ENCODE measurements around the gene RNF175. TPM values are rescaled to one million over a fixed set of nuclear protein-coding genes. Genes with fewer than 3 reads are reported as not detected.

Gene RNF175
- total RNA-seq, 4 donors from 2014 or later = 0.39 to 0.63 TPM; not detected in 2

DNA sequence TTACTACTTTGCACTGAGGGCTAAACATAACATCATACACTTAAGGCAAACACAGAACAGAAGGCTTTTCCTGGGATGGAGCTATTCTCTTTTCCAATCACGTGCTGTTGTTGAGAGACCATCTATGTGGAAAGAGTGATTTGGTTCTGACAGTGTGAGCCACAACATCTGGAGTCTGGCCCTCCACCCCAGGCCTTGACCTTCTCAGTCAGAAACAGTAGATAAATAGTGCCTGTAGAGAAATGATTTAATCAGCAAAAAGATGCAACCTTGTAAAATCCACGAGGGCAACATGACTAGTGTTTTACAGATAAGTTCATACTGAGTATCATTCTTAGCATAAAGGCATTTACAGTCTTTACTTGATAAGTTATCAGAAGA is 39.9 kb upstream of the RNF175 start:
- peaks cover 0 to 3% (median 0%) of the 10 kb centered on the region in 4 donors for H3K4me1 ChIP-seq
- no peak overlapping the region for H3K4me3 ChIP-seq
- no peaks in the 10 kb centered on the region for H3K36me3 ChIP-seq
- no peak overlapping the region for H3K27ac ChIP-seq
- DNase-seq (ENCODE audit: low spot score in 2 of 2) = no peak
- WGBS, 2 donors = 24 to 25% methylated on average over 2 of the region's 2 CpGs
- TF ChIP-seq POLR2A (IDR thresholded peaks at IDR 0.05) = no peak
- TF ChIP-seq EP300 (IDR thresholded peaks at IDR 0.05) = no peak
- no peak for TF ChIP-seq CTCF (IDR thresholded peaks at IDR 0.05)
- H3K9me3 ChIP-seq = no peaks in the 10 kb centered on the region
- H3K27me3 ChIP-seq = peaks cover 0 to 3% of the 10 kb centered on the region in 2 donors

GRCh38 chr4:153798901-153799693 is 39.3 kb upstream of the RNF175 start:
- TF ChIP-seq CTCF (IDR thresholded peaks at IDR 0.05) = no peak
- TF ChIP-seq POLR2A (IDR thresholded peaks at IDR 0.05) = no peak
- TF ChIP-seq EP300 (IDR thresholded peaks at IDR 0.05) = no peak
- H3K27ac ChIP-seq = no peak overlapping the region

DNA sequence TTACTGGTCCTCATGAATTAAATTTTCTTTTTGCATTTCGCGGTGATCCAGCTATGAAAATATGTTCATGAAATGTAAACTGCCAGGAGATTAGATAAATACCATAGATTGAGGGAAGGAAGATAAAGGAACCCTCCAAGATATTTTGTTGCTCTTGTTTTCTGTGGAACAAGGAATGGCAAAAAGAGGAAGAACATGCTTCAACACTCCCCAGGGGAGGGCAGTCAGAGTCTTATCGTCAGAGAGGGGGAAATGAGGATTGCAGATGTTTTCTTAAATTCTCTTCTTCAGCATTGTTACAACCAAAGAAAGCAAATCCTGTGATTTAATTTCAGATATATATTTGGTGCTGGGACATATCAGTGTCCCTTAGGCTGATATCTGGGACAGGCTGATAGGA is 38.6 kb upstream of the RNF175 start:
- Histone ChIP-seq H3K9me3 (no peaks in the 10 kb centered on the region), H3K27ac (no peak overlapping the region)

More at GRCh38 chr4:153798901-153799693, 39.3 kb upstream of the RNF175 start:
- no peak for DNase-seq (ENCODE audit: low spot score in 2 of 2)
- no peaks in the 10 kb centered on the region for H3K9me3 ChIP-seq
- H3K27me3 ChIP-seq = peaks cover 0 to 8% of the 10 kb centered on the region in 2 donors
- no peak overlapping the region for H3K4me3 ChIP-seq
- H3K36me3 ChIP-seq = no peaks in the 10 kb centered on the region
- H3K4me1 ChIP-seq = peaks cover 0 to 3% (median 0%) of the 10 kb centered on the region in 4 donors
- WGBS, 2 donors = 46 to 54% methylated on average over 3 of the region's 3 CpGs

GRCh38 chr4:153794006-153794405 is 34.2 kb upstream of the RNF175 start:
- TF ChIP-seq EP300 (IDR thresholded peaks at IDR 0.05) (no peak), CTCF (IDR thresholded peaks at IDR 0.05) (no peak), POLR2A (IDR thresholded peaks at IDR 0.05) (no peak)
- no peak overlapping the region for H3K27ac ChIP-seq
- DNase-seq (ENCODE audit: low spot score in 2 of 2) = no peak
- no peaks in the 10 kb centered on the region for H3K9me3 ChIP-seq
- H3K27me3 ChIP-seq = peaks cover 0 to 52% of the 10 kb centered on the region in 2 donors
- H3K4me3 ChIP-seq = no peak overlapping the region
- H3K4me1 ChIP-seq = peaks cover 0 to 45% (median 21%) of the 10 kb centered on the region in 4 donors
- H3K36me3 ChIP-seq = no peaks in the 10 kb centered on the region
- WGBS, 2 donors = 68 to 81% methylated on average over 5 of the region's 5 CpGs

More for the DNA sequence above, 38.6 kb upstream of the RNF175 start:
- TF ChIP-seq CTCF (IDR thresholded peaks at IDR 0.05) = no peak
- TF ChIP-seq EP300 (IDR thresholded peaks at IDR 0.05) = no peak
- no peak for TF ChIP-seq POLR2A (IDR thresholded peaks at IDR 0.05)
- Histone ChIP-seq H3K4me3 (no peak overlapping the region), H3K27me3 (peaks cover 0 to 8% of the 10 kb centered on the region in 2 donors), H3K4me1 (peaks cover 0 to 3% (median 0%) of the 10 kb centered on the region in 4 donors), H3K36me3 (no peaks in the 10 kb centered on the region)
- no peak for DNase-seq (ENCODE audit: low spot score in 2 of 2)
- WGBS, 2 donors = 43 to 51% methylated on average over 3 of the region's 3 CpGs

GRCh38 chr4:153792618-153793247 is 32.9 kb upstream of the RNF175 start:
- H3K9me3 ChIP-seq = no peaks in the 10 kb centered on the region
- WGBS, 2 donors = 17 to 20% methylated on average over 39 of the region's 39 CpGs
- no peak for TF ChIP-seq POLR2A (IDR thresholded peaks at IDR 0.05)
- TF ChIP-seq EP300 (IDR thresholded peaks at IDR 0.05) = no peak
- TF ChIP-seq CTCF (IDR thresholded peaks at IDR 0.05) = no peak
- peaks cover 0 to 56% (median 27%) of the 10 kb centered on the region in 4 donors for H3K4me1 ChIP-seq
- peak overlapping the region; percentile 7 to 49 (median 14) for H3K4me3 ChIP-seq
- peak overlapping the region in 1 of 4 donors; percentile 17 for H3K27ac ChIP-seq
- DNase-seq (ENCODE audit: low spot score in 2 of 2) = no peak
- H3K36me3 ChIP-seq = no peaks in the 10 kb centered on the region
- peaks cover 0 to 65% of the 10 kb centered on the region in 2 donors for H3K27me3 ChIP-seq
